GM23338 (cell line): ENCODE results near the gene APP.

Source experiments
- CREB1 ChIP-seq: fragments of 250-450 bp; sonication (Bioruptor Pico); IDR thresholded peaks from 2 replicates; pipeline ENCODE4 v1.5.0; 2020; ENCODE audit warnings: low read depth, mild to moderate bottlenecking, moderate library complexity
- EZH2 ChIP-seq: fragments of 200-600 bp; sonication (generic); IDR thresholded peaks from one replicate; pipeline ENCODE4 v1.8.0; 2017; ENCODE audit warnings: antibody characterized with exemption, mild to moderate bottlenecking, low read depth; ENCODE audit not compliant: unreplicated experiment
- EZH2phosphoT487 ChIP-seq: fragments of 200-600 bp; sonication (generic); IDR thresholded peaks from one replicate; pipeline ENCODE4 v1.8.1; 2018; ENCODE audit warnings: antibody characterized with exemption; ENCODE audit not compliant: unreplicated experiment
- JUNB ChIP-seq: IDR thresholded peaks from one replicate; pipeline ENCODE4 v1.6.1; 2016; ENCODE audit warnings: antibody characterized with exemption; ENCODE audit not compliant: unreplicated experiment
- NANOG ChIP-seq: IDR thresholded peaks from 2 replicates; pipeline ENCODE4 v1.6.1; 2016; ENCODE audit warnings: antibody characterized with exemption, borderline replicate concordance
- POLR2AphosphoS5 ChIP-seq: IDR thresholded peaks from 2 replicates; pipeline ENCODE4 v1.6.1; 2016; ENCODE audit warnings: antibody characterized with exemption, low read depth
- ZNF114 ChIP-seq: fragments of 250-450 bp; sonication (Bioruptor Pico); IDR thresholded peaks from 2 replicates; pipeline ENCODE4 v1.5.0; 2020; ENCODE audit warnings: mild to moderate bottlenecking, moderate library complexity
- TF ChIP-seq, protein P1 (sequence below), 2 experiments: fragments of 200-600 bp in 1 of 2; sonication (generic) in 1 of 2; conservative IDR thresholded peaks; 2 replicates each; pipeline versions ENCODE4 v1.5.1 to v1.6.1; 2016 to 2017; ENCODE audit warnings: antibody characterized with exemption in 2 of 2, low read depth in 2 of 2, mild to moderate bottlenecking in 2 of 2, moderate library complexity in 1 of 2
- TF ChIP-seq, protein P2 (sequence below): IDR thresholded peaks from one replicate; pipeline ENCODE4 v1.6.1; 2018; ENCODE audit warnings: antibody characterized with exemption; ENCODE audit not compliant: unreplicated experiment

DNA sequence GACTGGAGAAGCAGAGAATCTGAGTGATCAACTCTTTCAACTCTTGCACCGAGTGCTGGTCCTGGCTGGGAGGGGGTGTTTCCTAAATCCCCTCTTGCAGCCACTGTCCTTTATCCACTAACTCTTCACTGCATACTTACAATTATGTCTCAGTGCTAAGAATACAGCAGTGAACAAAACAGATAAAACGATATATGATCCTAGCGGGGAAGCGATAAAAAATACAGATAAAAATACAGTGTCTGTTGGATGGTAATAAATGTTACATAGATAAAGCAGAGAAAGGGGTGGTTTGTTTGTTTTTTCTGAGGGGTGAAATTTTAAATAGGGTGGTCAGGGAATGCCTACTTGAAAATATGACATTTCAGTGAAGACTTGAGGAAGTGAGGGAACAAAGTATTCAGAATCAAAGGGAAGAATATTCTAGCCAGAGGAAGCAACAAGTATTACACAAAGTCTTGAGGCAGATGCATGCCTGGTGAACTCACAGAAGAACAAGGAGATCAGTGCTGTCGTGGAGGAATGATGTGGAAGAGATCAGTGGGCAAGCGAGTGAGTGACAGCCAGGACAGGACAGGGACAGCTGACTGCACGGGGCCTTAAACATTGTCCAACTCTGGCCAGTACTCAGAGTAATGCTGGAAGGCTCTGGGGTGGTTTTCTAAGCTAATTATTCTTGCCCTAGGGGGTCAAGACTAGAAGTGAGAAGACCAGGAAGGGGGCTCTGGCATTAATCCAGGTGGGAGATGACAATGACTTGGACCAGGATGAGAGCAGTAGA lies 110.0 kb downstream of the APP start:
- TF ChIP-seq, protein P1, sequence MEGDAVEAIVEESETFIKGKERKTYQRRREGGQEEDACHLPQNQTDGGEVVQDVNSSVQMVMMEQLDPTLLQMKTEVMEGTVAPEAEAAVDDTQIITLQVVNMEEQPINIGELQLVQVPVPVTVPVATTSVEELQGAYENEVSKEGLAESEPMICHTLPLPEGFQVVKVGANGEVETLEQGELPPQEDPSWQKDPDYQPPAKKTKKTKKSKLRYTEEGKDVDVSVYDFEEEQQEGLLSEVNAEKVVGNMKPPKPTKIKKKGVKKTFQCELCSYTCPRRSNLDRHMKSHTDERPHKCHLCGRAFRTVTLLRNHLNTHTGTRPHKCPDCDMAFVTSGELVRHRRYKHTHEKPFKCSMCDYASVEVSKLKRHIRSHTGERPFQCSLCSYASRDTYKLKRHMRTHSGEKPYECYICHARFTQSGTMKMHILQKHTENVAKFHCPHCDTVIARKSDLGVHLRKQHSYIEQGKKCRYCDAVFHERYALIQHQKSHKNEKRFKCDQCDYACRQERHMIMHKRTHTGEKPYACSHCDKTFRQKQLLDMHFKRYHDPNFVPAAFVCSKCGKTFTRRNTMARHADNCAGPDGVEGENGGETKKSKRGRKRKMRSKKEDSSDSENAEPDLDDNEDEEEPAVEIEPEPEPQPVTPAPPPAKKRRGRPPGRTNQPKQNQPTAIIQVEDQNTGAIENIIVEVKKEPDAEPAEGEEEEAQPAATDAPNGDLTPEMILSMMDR (conservative IDR thresholded peaks at IDR 0.05; ENCODE audit: low read depth in 2 of 2), result no peak
- no peak for TF ChIP-seq EZH2phosphoT487
- no peak for TF ChIP-seq POLR2AphosphoS5
- TF ChIP-seq JUNB, result no peak
- no peak for TF ChIP-seq EZH2
- TF ChIP-seq CREB1, result no peak
- no peak for TF ChIP-seq ZNF114
- TF ChIP-seq NANOG, result no peak
- TF ChIP-seq, protein P2, sequence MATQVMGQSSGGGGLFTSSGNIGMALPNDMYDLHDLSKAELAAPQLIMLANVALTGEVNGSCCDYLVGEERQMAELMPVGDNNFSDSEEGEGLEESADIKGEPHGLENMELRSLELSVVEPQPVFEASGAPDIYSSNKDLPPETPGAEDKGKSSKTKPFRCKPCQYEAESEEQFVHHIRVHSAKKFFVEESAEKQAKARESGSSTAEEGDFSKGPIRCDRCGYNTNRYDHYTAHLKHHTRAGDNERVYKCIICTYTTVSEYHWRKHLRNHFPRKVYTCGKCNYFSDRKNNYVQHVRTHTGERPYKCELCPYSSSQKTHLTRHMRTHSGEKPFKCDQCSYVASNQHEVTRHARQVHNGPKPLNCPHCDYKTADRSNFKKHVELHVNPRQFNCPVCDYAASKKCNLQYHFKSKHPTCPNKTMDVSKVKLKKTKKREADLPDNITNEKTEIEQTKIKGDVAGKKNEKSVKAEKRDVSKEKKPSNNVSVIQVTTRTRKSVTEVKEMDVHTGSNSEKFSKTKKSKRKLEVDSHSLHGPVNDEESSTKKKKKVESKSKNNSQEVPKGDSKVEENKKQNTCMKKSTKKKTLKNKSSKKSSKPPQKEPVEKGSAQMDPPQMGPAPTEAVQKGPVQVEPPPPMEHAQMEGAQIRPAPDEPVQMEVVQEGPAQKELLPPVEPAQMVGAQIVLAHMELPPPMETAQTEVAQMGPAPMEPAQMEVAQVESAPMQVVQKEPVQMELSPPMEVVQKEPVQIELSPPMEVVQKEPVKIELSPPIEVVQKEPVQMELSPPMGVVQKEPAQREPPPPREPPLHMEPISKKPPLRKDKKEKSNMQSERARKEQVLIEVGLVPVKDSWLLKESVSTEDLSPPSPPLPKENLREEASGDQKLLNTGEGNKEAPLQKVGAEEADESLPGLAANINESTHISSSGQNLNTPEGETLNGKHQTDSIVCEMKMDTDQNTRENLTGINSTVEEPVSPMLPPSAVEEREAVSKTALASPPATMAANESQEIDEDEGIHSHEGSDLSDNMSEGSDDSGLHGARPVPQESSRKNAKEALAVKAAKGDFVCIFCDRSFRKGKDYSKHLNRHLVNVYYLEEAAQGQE, result no peak
